Subcutaneous adipose tissue (tissue), 4 donors: Measurements from ENCODE around the gene ZNF177. TPM values are rescaled to one million over a fixed set of nuclear protein-coding genes. Genes with fewer than 3 reads are reported as not detected.

Experiments used
- total RNA-seq, 4 donors: library from RNA; depleted of rRNA; stranded (reverse); fragments of >200 nt; gene quantifications; one replicate each; pipeline ENCODE4 v1.1.0, GENCODE V29; 2016
- TF ChIP-seq, protein P1 (sequence below): fragments of 450-650 bp; IDR thresholded peaks from one replicate; pipeline ENCODE4 v1.5.1; 2016; ENCODE audit warnings: low read depth, mild to moderate bottlenecking, control low read depth, antibody characterized with exemption, moderate library complexity

The ZNF177 gene
- total RNA-seq = 1 to 10 TPM; 2.6 to 5.3 (median 3.4) TPM

DNA sequence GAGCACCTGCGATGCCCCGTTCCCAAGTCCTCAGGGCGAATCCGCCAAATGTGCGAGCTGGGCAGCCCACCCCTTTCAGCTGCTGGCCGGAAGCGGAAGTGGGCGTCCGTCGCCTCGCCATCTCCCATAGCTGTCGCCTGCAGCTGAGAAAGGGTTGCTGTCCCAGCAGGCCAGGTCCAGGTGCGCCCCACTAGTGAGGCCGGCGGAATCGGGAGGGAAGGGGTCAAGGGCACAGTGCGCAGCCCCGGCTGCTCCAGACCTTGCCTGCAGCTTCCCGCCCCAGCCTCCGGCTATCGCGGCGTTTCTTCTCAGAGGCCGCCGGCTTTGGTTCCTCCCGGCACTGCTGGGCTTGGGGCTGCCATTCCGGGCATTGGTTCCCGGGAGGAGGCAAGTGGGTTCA is at the start of gene ZNF177:
Gene ZNF177 (plus strand): TSS at position 109 of the 400 bp plus-strand sequence. CDS start 15,299 bp downstream, outside the sequence.
- TF ChIP-seq, protein P1, sequence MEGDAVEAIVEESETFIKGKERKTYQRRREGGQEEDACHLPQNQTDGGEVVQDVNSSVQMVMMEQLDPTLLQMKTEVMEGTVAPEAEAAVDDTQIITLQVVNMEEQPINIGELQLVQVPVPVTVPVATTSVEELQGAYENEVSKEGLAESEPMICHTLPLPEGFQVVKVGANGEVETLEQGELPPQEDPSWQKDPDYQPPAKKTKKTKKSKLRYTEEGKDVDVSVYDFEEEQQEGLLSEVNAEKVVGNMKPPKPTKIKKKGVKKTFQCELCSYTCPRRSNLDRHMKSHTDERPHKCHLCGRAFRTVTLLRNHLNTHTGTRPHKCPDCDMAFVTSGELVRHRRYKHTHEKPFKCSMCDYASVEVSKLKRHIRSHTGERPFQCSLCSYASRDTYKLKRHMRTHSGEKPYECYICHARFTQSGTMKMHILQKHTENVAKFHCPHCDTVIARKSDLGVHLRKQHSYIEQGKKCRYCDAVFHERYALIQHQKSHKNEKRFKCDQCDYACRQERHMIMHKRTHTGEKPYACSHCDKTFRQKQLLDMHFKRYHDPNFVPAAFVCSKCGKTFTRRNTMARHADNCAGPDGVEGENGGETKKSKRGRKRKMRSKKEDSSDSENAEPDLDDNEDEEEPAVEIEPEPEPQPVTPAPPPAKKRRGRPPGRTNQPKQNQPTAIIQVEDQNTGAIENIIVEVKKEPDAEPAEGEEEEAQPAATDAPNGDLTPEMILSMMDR = no peak

DNA sequence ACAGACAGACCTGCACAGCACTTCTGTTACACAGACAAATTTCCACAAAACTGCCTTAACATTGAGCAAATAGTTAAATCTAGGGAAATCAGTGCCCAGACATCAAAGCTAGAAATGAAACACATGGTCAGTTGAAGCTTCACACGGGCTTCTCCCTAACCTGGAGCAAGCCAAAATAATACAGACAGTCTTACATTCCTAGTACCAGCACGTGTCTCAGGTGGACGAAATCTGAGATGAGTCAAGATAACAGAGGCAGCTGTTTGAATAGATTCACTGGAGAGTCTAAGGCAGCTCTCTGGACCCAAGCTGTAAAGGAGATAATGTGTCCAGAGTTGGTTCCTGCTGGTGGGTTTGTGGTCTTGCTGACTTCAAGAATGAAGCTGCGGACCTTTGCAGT is 49.1 kb upstream of the ZNF177 start:
- TF ChIP-seq, protein P1 = no peak

DNA sequence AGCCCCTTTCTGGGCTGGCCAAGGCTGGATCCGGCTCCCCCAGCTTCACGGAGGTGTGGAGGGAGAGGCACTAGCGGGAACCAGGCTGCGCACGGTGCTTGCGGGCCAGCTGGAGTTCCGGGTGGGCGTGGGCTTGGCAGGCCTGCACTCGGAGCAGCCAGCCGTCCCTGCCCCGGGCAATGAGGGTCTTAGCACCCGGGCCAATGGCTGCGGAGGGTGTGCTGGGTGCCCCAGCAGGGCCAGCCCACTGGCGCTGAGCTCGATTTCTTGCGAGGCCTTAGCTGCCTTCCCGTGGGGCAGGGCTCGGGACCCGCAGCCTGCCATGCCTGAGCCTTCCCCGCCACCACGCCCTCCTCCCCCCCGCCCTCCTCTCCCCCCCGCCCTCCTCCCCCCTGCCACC is 41.5 kb upstream of the ZNF177 start:
- TF ChIP-seq, protein P1 = no peak

DNA sequence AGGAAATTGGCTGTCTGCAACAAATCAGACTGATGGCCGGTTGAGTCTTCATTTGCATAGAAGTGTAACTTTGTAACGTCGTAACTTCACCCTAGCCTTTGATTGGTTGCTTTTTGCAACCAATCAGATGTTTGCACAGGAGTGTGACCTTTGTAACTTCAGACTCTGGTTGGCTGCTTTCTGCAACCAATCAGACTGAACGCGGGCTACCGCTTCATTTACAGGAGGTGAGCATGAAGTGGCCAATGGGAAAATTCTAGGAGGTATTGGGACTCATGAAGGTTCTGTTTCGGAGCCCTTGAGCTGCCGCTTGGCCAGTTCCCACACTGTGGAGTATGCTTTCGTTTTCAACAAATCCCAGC is 39.3 kb upstream of the ZNF177 start:
- TF ChIP-seq, protein P1 = no peak

DNA sequence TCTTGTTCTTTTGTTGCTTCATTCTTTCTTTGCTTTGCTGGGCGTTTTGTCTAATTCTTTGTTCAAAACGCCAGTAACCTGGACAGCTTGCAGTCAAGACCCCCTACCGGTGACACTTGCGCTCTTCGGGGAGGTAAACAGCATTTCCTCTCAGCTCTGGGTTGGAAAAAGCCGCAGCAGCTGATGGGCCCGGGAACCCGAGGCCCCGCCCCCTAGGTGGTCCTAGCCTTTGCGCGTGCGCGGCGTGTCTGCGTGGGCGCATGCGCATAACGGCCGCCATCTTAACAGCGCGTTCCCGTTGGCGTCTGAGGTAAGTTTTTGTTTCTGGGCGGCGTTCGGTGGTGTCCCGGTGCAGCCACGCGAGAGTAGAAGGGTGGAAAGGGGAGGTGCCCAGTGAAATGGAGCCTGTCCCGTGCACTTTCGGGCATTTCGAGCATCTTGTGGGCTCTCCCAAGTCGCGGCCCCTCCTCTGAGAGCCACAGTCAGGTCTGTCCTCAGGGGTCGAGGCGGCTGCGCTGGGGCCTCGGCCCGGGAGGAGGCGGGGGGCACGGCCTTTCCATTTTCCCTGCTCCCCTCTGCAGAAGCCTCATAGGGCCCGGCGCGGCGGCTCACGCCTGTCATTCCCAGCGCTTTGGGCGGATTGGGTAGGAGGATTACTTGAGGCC is 38.8 kb upstream of the ZNF177 start, which contains the start of gene ZNF559:
Gene ZNF559 (plus strand): TSS at position 261 of the 665 bp plus-strand sequence. CDS start 14,371 bp downstream, outside the sequence.
- TF ChIP-seq, protein P1 = no peak

DNA sequence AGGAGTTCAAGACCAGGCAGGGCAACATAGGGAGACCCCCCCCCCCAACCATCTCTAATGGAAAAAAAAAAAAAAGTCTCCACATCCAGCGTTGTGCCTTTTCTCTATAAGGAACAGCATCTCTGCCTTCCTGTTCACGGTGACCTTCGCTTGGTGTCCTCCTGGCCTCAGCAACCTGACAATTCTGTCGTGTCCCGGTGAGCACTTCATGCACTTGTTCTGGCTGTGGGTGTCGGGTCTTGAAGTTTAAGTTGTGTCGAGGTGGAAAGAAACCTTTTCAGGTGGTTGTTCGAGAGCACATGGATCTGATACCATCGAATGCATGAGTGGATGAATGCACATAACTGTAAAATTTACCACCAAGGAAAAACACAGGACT is 38.2 kb upstream of the ZNF177 start:
- TF ChIP-seq, protein P1 = no peak

DNA sequence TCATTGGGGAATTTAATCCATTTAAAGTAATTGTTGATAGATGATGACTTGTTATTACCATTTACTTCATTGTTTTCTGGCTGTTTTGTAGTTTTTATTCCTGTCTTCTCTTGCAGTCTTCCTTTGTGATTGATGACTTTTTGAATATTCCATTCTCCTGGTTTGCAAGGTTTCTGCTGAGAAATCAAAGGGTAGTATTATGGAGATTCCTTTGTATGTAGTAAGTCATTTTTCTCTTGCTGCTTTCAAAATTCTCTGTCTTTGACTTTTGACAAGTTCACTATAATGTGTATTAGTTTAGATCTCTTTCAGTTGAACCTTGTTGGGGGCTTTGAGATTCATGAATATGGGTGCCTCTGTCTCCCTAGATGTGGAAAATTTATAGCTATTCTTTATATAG is 32.8 kb upstream of the ZNF177 start:
- TF ChIP-seq, protein P1 = no peak
